ENCODE data around the gene CMSS1. TPM values are rescaled to one million over a fixed set of nuclear protein-coding genes. Genes with fewer than 3 reads are reported as not detected.
A peak's percentile ranks its signal among the peaks of the same experiment; 100 is the strongest.

Gene CMSS1
- polyA plus RNA-seq, 1 of the 3 experiments (the other 2 are of a cell fraction), result 9.1 TPM

DNA sequence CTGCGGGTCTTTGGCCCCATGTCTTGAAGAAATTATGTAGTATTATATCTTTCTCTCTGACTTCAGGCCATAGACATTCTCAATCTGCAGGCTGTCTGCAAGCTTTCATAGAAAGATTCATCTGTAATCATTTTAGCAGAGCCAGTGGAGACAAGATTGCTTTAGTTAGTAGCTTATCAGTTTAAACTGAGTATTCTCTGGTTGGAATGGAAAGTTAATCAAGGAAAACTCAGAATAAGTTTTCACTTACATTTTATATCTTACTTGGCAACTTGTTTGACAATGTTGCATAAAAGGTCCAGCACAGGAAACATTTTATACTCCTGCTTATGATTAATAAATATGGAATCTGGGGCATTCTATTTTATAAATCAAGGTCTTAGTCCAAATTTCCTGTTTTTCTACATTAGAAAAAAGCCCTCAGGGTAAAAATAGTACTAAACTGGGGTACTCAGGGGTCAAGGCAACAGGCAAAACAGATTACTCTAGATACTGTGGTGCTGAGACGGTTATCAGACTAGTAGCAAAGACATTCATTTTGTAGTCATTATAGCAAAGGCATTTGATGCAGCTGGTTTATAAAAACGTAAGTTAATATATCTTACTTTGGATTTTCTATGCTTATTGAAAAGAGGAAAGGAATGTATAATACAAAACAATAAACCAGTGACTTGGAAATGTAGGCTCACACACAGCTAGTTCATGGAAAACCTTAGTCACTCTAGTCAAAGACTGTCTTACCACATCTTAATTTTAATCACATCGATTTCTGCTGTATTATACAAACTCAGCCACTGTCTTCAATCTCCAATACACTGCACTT lies 341.9 kb downstream of the CMSS1 start (continued):
- TF ChIP-seq, protein P1, sequence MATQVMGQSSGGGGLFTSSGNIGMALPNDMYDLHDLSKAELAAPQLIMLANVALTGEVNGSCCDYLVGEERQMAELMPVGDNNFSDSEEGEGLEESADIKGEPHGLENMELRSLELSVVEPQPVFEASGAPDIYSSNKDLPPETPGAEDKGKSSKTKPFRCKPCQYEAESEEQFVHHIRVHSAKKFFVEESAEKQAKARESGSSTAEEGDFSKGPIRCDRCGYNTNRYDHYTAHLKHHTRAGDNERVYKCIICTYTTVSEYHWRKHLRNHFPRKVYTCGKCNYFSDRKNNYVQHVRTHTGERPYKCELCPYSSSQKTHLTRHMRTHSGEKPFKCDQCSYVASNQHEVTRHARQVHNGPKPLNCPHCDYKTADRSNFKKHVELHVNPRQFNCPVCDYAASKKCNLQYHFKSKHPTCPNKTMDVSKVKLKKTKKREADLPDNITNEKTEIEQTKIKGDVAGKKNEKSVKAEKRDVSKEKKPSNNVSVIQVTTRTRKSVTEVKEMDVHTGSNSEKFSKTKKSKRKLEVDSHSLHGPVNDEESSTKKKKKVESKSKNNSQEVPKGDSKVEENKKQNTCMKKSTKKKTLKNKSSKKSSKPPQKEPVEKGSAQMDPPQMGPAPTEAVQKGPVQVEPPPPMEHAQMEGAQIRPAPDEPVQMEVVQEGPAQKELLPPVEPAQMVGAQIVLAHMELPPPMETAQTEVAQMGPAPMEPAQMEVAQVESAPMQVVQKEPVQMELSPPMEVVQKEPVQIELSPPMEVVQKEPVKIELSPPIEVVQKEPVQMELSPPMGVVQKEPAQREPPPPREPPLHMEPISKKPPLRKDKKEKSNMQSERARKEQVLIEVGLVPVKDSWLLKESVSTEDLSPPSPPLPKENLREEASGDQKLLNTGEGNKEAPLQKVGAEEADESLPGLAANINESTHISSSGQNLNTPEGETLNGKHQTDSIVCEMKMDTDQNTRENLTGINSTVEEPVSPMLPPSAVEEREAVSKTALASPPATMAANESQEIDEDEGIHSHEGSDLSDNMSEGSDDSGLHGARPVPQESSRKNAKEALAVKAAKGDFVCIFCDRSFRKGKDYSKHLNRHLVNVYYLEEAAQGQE (IDR thresholded peaks at IDR 0.05; ENCODE audit: low read depth, low read length), result no peak
- no peak for TF ChIP-seq POLR2AphosphoS5 (IDR thresholded peaks at IDR 0.05; ENCODE audit: low read depth, low read length)
- TF ChIP-seq NFIC (IDR thresholded peaks at IDR 0.05; ENCODE audit: borderline replicate concordance), result peak; percentile 31
- TF ChIP-seq EP300 (IDR thresholded peaks at IDR 0.05; ENCODE audit: borderline replicate concordance in 1 of 2, low read depth in 1 of 2, low read length in 1 of 2), result peak in 1 of 2 experiments; percentile 59; a peak in 3 of 4 replicates

DNA sequence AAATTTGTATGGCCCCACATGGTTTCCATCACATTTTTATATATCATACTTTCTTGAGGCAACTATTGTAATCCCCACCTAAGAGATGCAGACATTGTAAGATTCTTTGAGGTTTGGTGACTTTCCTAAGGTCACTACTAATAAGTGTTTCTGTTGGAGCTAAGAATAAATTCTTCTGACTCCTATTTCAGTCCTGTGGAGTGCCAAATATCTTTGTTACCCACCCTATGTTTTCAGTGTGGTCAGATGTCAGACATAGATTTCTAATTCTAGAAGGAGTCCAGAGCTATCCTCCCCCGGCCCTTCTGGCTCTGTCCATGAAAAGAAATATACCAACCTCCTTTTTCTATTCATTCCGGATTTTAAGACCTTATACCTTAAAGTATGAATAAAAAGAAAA lies 342.9 kb downstream of the CMSS1 start:
- WGBS (ENCODE audit: low lambda C conversion rate), result 94% methylated on average over 2 of the region's 2 CpGs
- DNase-seq, result no peak
- Histone ChIP-seq H3K4me1 (ENCODE audit: control insufficient read depth in 1 of 2, insufficient read depth in 2 of 2, low read depth in 1 of 2, low read length in 1 of 2) (peaks cover 24 to 38% of the 10 kb centered on the region in 2 experiments), H3K36me3 (replicated peaks in 1 of 2; ENCODE audit: control insufficient read depth in 1 of 2, insufficient read depth in 2 of 2, low read length in 1 of 2) (peaks cover 0 to 7% of the 10 kb centered on the region in 2 experiments), H3K4me3 (ENCODE audit: low read depth in 2 of 2, low read length in 1 of 2) (no peak overlapping the region), H3K9me3 (peaks cover 9% of the 10 kb centered on the region; the same call in 1 of the 2 replicates), H3K9me2 (no peaks in the 10 kb centered on the region), H4K20me1 (ENCODE audit: insufficient read depth) (no peaks in the 10 kb centered on the region), H3K79me2 (ENCODE audit: insufficient read depth) (no peaks in the 10 kb centered on the region), H3K27me3 (ENCODE audit: insufficient read depth) (no peaks in the 10 kb centered on the region), H2AFZ (ENCODE audit: low read depth) (no peak overlapping the region), H3K4me2 (peak overlapping the region; percentile 49), H3K9ac (no peak overlapping the region), H3F3A (replicated peaks; ENCODE audit: insufficient read depth) (peaks cover 38% of the 10 kb centered on the region), H3K27ac (ENCODE audit: low read depth in 2 of 2, low read length in 1 of 2) (peak overlapping the region; percentile 84 to 95)
- ChIA-PET POLR2A (interaction anchor here (0.6 kb wide), 1 partner anchor 12 kb away, joined by 3 read pairs; no protein-coding TSS in a partner anchor), CTCF (interaction anchor here (0.6 to 1.7 kb wide), 6 partner anchors 9 to 329 kb away, joined by 3 to 5 read pairs (median 4); no protein-coding TSS in a partner anchor)
- TF ChIP-seq MXI1 (IDR thresholded peaks at IDR 0.05; ENCODE audit: low read depth, low read length), result no peak
- TF ChIP-seq, protein P2, sequence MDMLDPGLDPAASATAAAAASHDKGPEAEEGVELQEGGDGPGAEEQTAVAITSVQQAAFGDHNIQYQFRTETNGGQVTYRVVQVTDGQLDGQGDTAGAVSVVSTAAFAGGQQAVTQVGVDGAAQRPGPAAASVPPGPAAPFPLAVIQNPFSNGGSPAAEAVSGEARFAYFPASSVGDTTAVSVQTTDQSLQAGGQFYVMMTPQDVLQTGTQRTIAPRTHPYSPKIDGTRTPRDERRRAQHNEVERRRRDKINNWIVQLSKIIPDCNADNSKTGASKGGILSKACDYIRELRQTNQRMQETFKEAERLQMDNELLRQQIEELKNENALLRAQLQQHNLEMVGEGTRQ (IDR thresholded peaks at IDR 0.05; ENCODE audit: borderline replicate concordance, low read depth, low read length), result no peak
- no peak for TF ChIP-seq FOSL2 (IDR thresholded peaks at IDR 0.05; ENCODE audit: borderline replicate concordance, low read depth)
- TF ChIP-seq NFIC (IDR thresholded peaks at IDR 0.05; ENCODE audit: borderline replicate concordance), result no peak
- TF ChIP-seq TEAD4 (IDR thresholded peaks at IDR 0.05; ENCODE audit: borderline replicate concordance, insufficient read depth), result no peak
- no peak for TF ChIP-seq GABPA (IDR thresholded peaks at IDR 0.05; ENCODE audit: low read depth)

Data from SK-N-SH (cell line).